Measurements from ENCODE around the gene SDK2. TPM values are rescaled to one million over a fixed set of nuclear protein-coding genes. Genes with fewer than 3 reads are reported as not detected.

SDK2 gene
- total and polyA plus RNA-seq, 2 donors: 0.66 to 0.87 TPM

GRCh38 chr17:73305845-73306836 lies 338.1 kb downstream of the SDK2 start:
- H3K27me3 ChIP-seq (ENCODE audit: control insufficient read depth in 2 of 2, insufficient read depth in 1 of 2, low read length in 1 of 2): peaks cover 0 to 20% of the 10 kb centered on the region in 2 donors
- H3K4me1 ChIP-seq (ENCODE audit: control insufficient read depth in 2 of 2, insufficient read depth in 2 of 2, low read length in 2 of 2): peaks cover 11 to 23% of the 10 kb centered on the region in 2 donors
- no peak overlapping the region for H3K4me3 ChIP-seq (ENCODE audit: low read length in 2 of 2)
- 80% methylated on average over 11 of the region's 11 CpGs for WGBS
- no peak for DNase-seq (ENCODE audit: low read depth in 6 of 9, low spot score in 9 of 9)
- no peaks in the 10 kb centered on the region for H3K36me3 ChIP-seq (ENCODE audit: control insufficient read depth in 2 of 2, insufficient read depth in 2 of 2, low read length in 1 of 2)
- peak overlapping the region in 1 of 2 donors; percentile 30 for H3K27ac ChIP-seq (ENCODE audit: low read depth in 1 of 2, low read length in 1 of 2)
- no peaks in the 10 kb centered on the region for H3K9me3 ChIP-seq (ENCODE audit: control insufficient read depth in 2 of 2, insufficient read depth in 1 of 2, low read length in 1 of 2)

DNA sequence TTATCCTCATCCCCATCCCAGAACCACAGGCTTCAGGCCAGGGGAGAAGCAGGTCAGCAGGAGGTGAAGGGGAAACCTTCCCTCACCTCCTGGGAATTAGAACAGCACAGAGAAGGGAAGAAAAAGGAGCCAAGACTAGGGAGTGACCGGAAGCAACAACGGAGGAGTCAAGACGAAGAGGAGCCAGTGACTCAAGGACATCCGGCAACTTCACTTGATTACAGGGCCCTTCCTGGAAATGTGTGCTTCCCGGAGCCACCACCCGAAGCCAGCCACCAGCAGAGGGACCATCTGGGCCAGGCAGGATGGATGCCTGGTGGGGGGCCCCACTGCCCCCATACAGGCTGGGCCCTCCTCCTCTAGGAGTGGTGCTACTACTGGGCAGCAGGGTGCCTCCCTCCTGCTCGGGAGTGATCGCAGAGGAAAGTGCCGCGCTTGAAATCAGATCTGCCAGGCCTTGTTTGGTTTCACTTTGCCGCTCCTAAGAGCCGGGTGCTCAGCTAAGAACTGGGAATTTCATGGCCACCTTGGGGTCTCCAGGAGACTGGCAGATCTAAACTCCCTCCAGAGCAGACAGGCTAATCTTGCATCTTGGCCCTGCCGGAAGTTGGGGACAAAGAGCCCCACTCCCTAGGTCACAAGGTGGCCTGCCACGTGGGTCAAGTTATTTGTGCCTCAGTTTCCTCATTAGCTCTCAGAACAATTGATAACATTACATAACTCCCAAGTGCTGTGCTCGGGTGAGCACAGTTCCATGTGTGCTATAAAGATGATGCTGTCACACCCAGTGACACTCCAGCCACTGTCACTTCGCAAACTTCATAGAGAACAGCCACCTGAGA lies 339.1 kb downstream of the SDK2 start:
- Histone ChIP-seq H3K4me3 (ENCODE audit: low read length in 2 of 2) (no peak overlapping the region), H3K9me3 (ENCODE audit: control insufficient read depth in 2 of 2, insufficient read depth in 1 of 2, low read length in 1 of 2) (no peaks in the 10 kb centered on the region), H3K27ac (ENCODE audit: low read depth in 1 of 2, low read length in 1 of 2) (peak overlapping the region; percentile 40 to 73), H3K36me3 (ENCODE audit: control insufficient read depth in 2 of 2, insufficient read depth in 2 of 2, low read length in 1 of 2) (no peaks in the 10 kb centered on the region), H3K27me3 (ENCODE audit: control insufficient read depth in 2 of 2, insufficient read depth in 1 of 2, low read length in 1 of 2) (peaks cover 0 to 11% of the 10 kb centered on the region in 2 donors), H3K4me1 (ENCODE audit: control insufficient read depth in 2 of 2, insufficient read depth in 2 of 2, low read length in 2 of 2) (peaks cover 6 to 15% of the 10 kb centered on the region in 2 donors)
- no peak for DNase-seq (ENCODE audit: low read depth in 6 of 9, low spot score in 9 of 9)
- WGBS: 55% methylated on average over 16 of the region's 16 CpGs

- DNase-seq (ENCODE audit: low read depth in 6 of 9, low spot score in 9 of 9): no peak
- H3K36me3 ChIP-seq (ENCODE audit: control insufficient read depth in 2 of 2, insufficient read depth in 2 of 2, low read length in 1 of 2): no peaks in the 10 kb centered on the region
- no peaks in the 10 kb centered on the region for H3K9me3 ChIP-seq (ENCODE audit: control insufficient read depth in 2 of 2, insufficient read depth in 1 of 2, low read length in 1 of 2)
- peak overlapping the region; percentile 40 to 73 for H3K27ac ChIP-seq (ENCODE audit: low read depth in 1 of 2, low read length in 1 of 2)
- WGBS: 95% methylated on average over 8 of the region's 8 CpGs
- H3K27me3 ChIP-seq (ENCODE audit: control insufficient read depth in 2 of 2, insufficient read depth in 1 of 2, low read length in 1 of 2): peaks cover 0 to 4% of the 10 kb centered on the region in 2 donors
- H3K4me1 ChIP-seq (ENCODE audit: control insufficient read depth in 2 of 2, insufficient read depth in 2 of 2, low read length in 2 of 2): peaks cover 0 to 8% of the 10 kb centered on the region in 2 donors
- H3K4me3 ChIP-seq (ENCODE audit: low read length in 2 of 2): no peak overlapping the region
Observed at GRCh38 chr17:73304438-73304837, 339.8 kb downstream of the SDK2 start.

GRCh38 chr17:73302189-73302588 lies 342.1 kb downstream of the SDK2 start:
- WGBS: 90% methylated on average over 3 of the region's 3 CpGs
- H3K36me3 ChIP-seq (ENCODE audit: control insufficient read depth in 2 of 2, insufficient read depth in 2 of 2, low read length in 1 of 2): no peaks in the 10 kb centered on the region
- H3K4me1 ChIP-seq (ENCODE audit: control insufficient read depth in 2 of 2, insufficient read depth in 2 of 2, low read length in 2 of 2): peaks cover 0 to 5% of the 10 kb centered on the region in 2 donors

GRCh38 chr17:73301369-73301768 lies 342.9 kb downstream of the SDK2 start:
- 100% methylated on average over 2 of the region's 2 CpGs for WGBS
- H3K4me3 ChIP-seq (ENCODE audit: low read length in 2 of 2): no peak overlapping the region
- no peak for DNase-seq (ENCODE audit: low read depth in 6 of 9, low spot score in 9 of 9)
- H3K27ac ChIP-seq (ENCODE audit: low read depth in 1 of 2, low read length in 1 of 2): no peak overlapping the region
- H3K36me3 ChIP-seq (ENCODE audit: control insufficient read depth in 2 of 2, insufficient read depth in 2 of 2, low read length in 1 of 2): no peaks in the 10 kb centered on the region
- H3K9me3 ChIP-seq (ENCODE audit: control insufficient read depth in 2 of 2, insufficient read depth in 1 of 2, low read length in 1 of 2): no peaks in the 10 kb centered on the region
- peaks cover 0 to 2% of the 10 kb centered on the region in 2 donors for H3K4me1 ChIP-seq (ENCODE audit: control insufficient read depth in 2 of 2, insufficient read depth in 2 of 2, low read length in 2 of 2)
- H3K27me3 ChIP-seq (ENCODE audit: control insufficient read depth in 2 of 2, insufficient read depth in 1 of 2, low read length in 1 of 2): peaks cover 0 to 2% of the 10 kb centered on the region in 2 donors

More at GRCh38 chr17:73302189-73302588, 342.1 kb downstream of the SDK2 start:
- Histone ChIP-seq H3K9me3 (ENCODE audit: control insufficient read depth in 2 of 2, insufficient read depth in 1 of 2, low read length in 1 of 2) (no peaks in the 10 kb centered on the region), H3K27me3 (ENCODE audit: control insufficient read depth in 2 of 2, insufficient read depth in 1 of 2, low read length in 1 of 2) (peaks cover 0 to 2% of the 10 kb centered on the region in 2 donors), H3K4me3 (ENCODE audit: low read length in 2 of 2) (no peak overlapping the region), H3K27ac (ENCODE audit: low read depth in 1 of 2, low read length in 1 of 2) (no peak overlapping the region)
- no peak for DNase-seq (ENCODE audit: low read depth in 6 of 9, low spot score in 9 of 9)

DNA sequence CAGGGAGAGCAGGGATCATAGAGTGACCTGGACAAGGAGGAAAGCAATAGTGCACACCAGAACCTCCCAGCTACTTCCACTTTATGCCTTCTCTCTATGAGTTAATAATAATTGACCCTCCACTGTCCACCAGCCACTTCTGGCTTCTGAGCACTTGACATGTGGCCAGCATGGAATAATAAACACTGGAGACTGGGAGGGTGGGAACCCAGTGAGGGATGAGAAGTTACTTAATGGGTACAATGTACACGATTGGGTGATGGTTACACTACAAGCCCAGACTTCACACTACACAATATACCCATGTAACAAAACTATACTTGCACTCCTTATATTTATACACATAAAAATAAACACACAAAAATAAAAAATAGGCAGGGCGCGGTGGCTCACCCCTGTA lies 343.9 kb downstream of the SDK2 start:
- Histone ChIP-seq H3K4me1 (ENCODE audit: control insufficient read depth in 2 of 2, insufficient read depth in 2 of 2, low read length in 2 of 2) (peaks cover 0 to 2% of the 10 kb centered on the region in 2 donors), H3K4me3 (ENCODE audit: low read length in 2 of 2) (no peak overlapping the region), H3K9me3 (ENCODE audit: control insufficient read depth in 2 of 2, insufficient read depth in 1 of 2, low read length in 1 of 2) (no peaks in the 10 kb centered on the region), H3K27me3 (ENCODE audit: control insufficient read depth in 2 of 2, insufficient read depth in 1 of 2, low read length in 1 of 2) (peaks cover 0 to 2% of the 10 kb centered on the region in 2 donors), H3K36me3 (ENCODE audit: control insufficient read depth in 2 of 2, insufficient read depth in 2 of 2, low read length in 1 of 2) (no peaks in the 10 kb centered on the region), H3K27ac (ENCODE audit: low read depth in 1 of 2, low read length in 1 of 2) (no peak overlapping the region)
- no peak for DNase-seq (ENCODE audit: low read depth in 6 of 9, low spot score in 9 of 9)
- WGBS: 97% methylated on average over 3 of the region's 3 CpGs

GRCh38 chr17:73297934-73298861 lies 346.0 kb downstream of the SDK2 start:
- Histone ChIP-seq H3K4me1 (ENCODE audit: control insufficient read depth in 2 of 2, insufficient read depth in 2 of 2, low read length in 2 of 2) (peaks cover 0 to 2% of the 10 kb centered on the region in 2 donors), H3K27ac (ENCODE audit: low read depth in 1 of 2, low read length in 1 of 2) (no peak overlapping the region), H3K36me3 (ENCODE audit: control insufficient read depth in 2 of 2, insufficient read depth in 2 of 2, low read length in 1 of 2) (no peaks in the 10 kb centered on the region), H3K9me3 (ENCODE audit: control insufficient read depth in 2 of 2, insufficient read depth in 1 of 2, low read length in 1 of 2) (no peaks in the 10 kb centered on the region), H3K4me3 (ENCODE audit: low read length in 2 of 2) (no peak overlapping the region), H3K27me3 (ENCODE audit: control insufficient read depth in 2 of 2, insufficient read depth in 1 of 2, low read length in 1 of 2) (no peaks in the 10 kb centered on the region)
- DNase-seq (ENCODE audit: low read depth in 6 of 9, low spot score in 9 of 9): no peak
- WGBS: 41% methylated on average over 15 of the region's 15 CpGs

- H3K36me3 ChIP-seq (ENCODE audit: control insufficient read depth in 2 of 2, insufficient read depth in 2 of 2, low read length in 1 of 2): no peaks in the 10 kb centered on the region
- H3K4me3 ChIP-seq (ENCODE audit: low read length in 2 of 2): no peak overlapping the region
- no peak overlapping the region for H3K27ac ChIP-seq (ENCODE audit: low read depth in 1 of 2, low read length in 1 of 2)
- H3K27me3 ChIP-seq (ENCODE audit: control insufficient read depth in 2 of 2, insufficient read depth in 1 of 2, low read length in 1 of 2): peaks cover 0 to 3% of the 10 kb centered on the region in 2 donors
- DNase-seq (ENCODE audit: low read depth in 6 of 9, low spot score in 9 of 9): no peak
- peaks cover 2 to 18% of the 10 kb centered on the region in 2 donors for H3K4me1 ChIP-seq (ENCODE audit: control insufficient read depth in 2 of 2, insufficient read depth in 2 of 2, low read length in 2 of 2)
- no peaks in the 10 kb centered on the region for H3K9me3 ChIP-seq (ENCODE audit: control insufficient read depth in 2 of 2, insufficient read depth in 1 of 2, low read length in 1 of 2)
- 94% methylated on average over 9 of the region's 9 CpGs for WGBS
Observed at GRCh38 chr17:73293480-73293911, 350.7 kb downstream of the SDK2 start.
